A673 (cell line): ENCODE results near the gene HOXB8. TPM values are rescaled to one million over a fixed set of nuclear protein-coding genes. Genes with fewer than 3 reads are reported as not detected.

ENCODE experiments used
- BruUV-seq: library from RNA; stranded (reverse); fragments of 400-500 nt; replicated peaks from 2 replicates; lab custom pipeline; 2021; lab: Mats Ljungman, UMichigan
- CTCF ChIA-PET: fragments of 300-600 bp; sonication (Branson Sonifier 250); formaldehyde crosslinking; loops from one replicate; lab custom pipeline; 2022; ENCODE audit warnings: antibody characterized with exemption; lab: Charles Lee
- POLR2A ChIA-PET: fragments of 300-600 bp; sonication (Branson Sonifier 250); formaldehyde crosslinking; loops from one replicate; lab custom pipeline; 2022; ENCODE audit warnings: antibody characterized with exemption; ENCODE audit not compliant: low non-redundant PET; lab: Charles Lee
- DNase-seq: peaks from one replicate; pipeline ENCODE4 v3.0.0-alpha.2; 2015; ENCODE audit warnings: low spot score
- H3K27ac ChIP-seq: fragments of 200-600 bp; sonication (generic); 2 replicates; pipeline ENCODE4 v1.5.1; 2016; ENCODE audit warnings: mixed run types, low read depth, mild to moderate bottlenecking, mixed read lengths, antibody characterized with exemption, low read length; ENCODE audit not compliant: poor library complexity, severe bottlenecking
- H3K27me3 ChIP-seq: fragments of 200-600 bp; sonication (generic); replicated peaks from 2 replicates; pipeline ENCODE4 v1.6.1; 2017; ENCODE audit warnings: mixed run types, low read depth, mild to moderate bottlenecking, mixed read lengths, antibody characterized with exemption, low read length; ENCODE audit not compliant: insufficient read depth, poor library complexity
- H3K36me3 ChIP-seq: fragments of 200-600 bp; sonication (generic); 2 replicates; pipeline ENCODE4 v1.6.1; 2016; ENCODE audit warnings: mixed run types, mild to moderate bottlenecking, mixed read lengths, antibody characterized with exemption, low read length; ENCODE audit not compliant: insufficient read depth, poor library complexity, severe bottlenecking
- H3K4me1 ChIP-seq: fragments of 200-600 bp; sonication (generic); 2 replicates; pipeline ENCODE4 v1.6.1; 2017; ENCODE audit warnings: mixed run types, mild to moderate bottlenecking, mixed read lengths, antibody characterized with exemption, low read length; ENCODE audit not compliant: insufficient read depth, poor library complexity, severe bottlenecking
- H3K4me3 ChIP-seq: fragments of 200-600 bp; sonication (generic); 2 replicates; pipeline ENCODE4 v1.5.1; 2016; ENCODE audit warnings: low read depth, mixed run types, mild to moderate bottlenecking, mixed read lengths, low read length; ENCODE audit not compliant: poor library complexity, severe bottlenecking
- H3K9me3 ChIP-seq: fragments of 200-600 bp; sonication (generic); 2 replicates; pipeline ENCODE4 v1.6.1; 2016; ENCODE audit warnings: mixed run types, low read depth, mild to moderate bottlenecking, mixed read lengths, antibody characterized with exemption, low read length; ENCODE audit not compliant: poor library complexity, severe bottlenecking
- EZH2 ChIP-seq: fragments of 200-600 bp; sonication (generic); IDR thresholded peaks from 2 replicates; pipeline ENCODE4 v1.6.1; 2017; ENCODE audit warnings: borderline replicate concordance, low read depth, mild to moderate bottlenecking, mixed read lengths, antibody characterized with exemption, low read length; ENCODE audit not compliant: poor library complexity, severe bottlenecking
- intact Hi-C: fragments of 100-400 bp; cut with micrococcal nuclease; formaldehyde crosslinking; loops from one replicate; pipeline ENCODE4 v1.10.0; 2022; ENCODE audit not compliant: unreplicated experiment
- total RNA-seq: library from RNA; stranded (reverse); gene quantifications from 2 replicates; pipeline ENCODE4 v1.2.3, GENCODE V29; 2021
- TF ChIP-seq, protein P1 (sequence below): fragments of 300-800, 200-600 bp; sonication (generic); conservative IDR thresholded peaks from 2 replicates; pipeline ENCODE4 v1.5.1; 2017; ENCODE audit warnings: low read depth, mild to moderate bottlenecking, antibody characterized with exemption, low read length, moderate library complexity, mixed read lengths

HOXB8 gene
- total RNA-seq, 1 experiment from 2014 or later = 13.1 TPM

DNA sequence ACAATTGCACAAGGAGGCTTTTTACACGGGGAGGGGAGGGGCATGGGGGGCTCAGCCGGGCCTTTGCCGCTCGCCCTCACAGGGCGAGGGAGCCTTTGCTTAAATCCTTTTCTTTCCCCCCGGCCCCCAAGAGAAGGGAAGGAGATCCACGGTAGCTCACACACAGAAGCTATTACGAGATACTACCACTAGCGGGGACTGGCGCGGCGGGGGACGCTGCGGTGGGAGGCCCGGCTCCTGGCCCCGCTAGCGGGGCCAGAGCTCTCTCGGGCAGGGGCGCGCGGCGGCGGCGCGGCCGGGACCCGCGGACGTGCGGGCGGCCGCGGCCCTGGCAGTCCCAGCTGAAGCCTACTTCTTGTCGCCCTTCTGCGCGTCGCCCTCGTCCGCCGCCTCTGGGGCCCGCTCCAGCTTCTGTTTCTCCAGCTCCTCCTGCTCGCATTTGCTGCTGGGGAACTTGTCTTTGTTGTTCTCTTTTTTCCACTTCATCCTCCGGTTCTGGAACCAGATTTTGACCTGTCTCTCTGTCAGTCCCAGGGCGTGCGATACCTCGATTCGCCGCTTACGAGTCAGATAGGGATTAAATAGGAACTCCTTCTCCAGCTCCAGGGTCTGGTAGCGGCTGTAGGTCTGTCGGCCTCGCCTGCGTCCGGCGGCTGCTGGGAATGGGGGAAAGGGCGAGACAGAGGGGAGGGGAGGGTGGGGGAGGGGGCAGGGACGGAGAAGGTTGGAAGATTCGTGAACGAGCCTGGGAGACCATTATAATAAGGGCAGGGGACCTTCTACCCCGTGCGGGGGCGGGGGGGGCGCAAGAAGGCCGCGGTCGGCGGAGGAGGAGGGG, 2.0 kb downstream of the HOXB8 start:
- DNase-seq = peak; percentile 87
- no peaks in the 10 kb centered on the region for H3K27me3 ChIP-seq
- POLR2A ChIA-PET = interaction anchor here (0.6 to 0.7 kb wide), 2 partner anchors 14 to 279 kb away, joined by 3 to 5 read pairs; no protein-coding TSS in a partner anchor
- no TSS peak for BruUV-seq
- peak overlapping the region; percentile 96 for H3K27ac ChIP-seq
- H3K4me1 ChIP-seq = peaks cover 30% of the 10 kb centered on the region
- TF ChIP-seq, protein P1, sequence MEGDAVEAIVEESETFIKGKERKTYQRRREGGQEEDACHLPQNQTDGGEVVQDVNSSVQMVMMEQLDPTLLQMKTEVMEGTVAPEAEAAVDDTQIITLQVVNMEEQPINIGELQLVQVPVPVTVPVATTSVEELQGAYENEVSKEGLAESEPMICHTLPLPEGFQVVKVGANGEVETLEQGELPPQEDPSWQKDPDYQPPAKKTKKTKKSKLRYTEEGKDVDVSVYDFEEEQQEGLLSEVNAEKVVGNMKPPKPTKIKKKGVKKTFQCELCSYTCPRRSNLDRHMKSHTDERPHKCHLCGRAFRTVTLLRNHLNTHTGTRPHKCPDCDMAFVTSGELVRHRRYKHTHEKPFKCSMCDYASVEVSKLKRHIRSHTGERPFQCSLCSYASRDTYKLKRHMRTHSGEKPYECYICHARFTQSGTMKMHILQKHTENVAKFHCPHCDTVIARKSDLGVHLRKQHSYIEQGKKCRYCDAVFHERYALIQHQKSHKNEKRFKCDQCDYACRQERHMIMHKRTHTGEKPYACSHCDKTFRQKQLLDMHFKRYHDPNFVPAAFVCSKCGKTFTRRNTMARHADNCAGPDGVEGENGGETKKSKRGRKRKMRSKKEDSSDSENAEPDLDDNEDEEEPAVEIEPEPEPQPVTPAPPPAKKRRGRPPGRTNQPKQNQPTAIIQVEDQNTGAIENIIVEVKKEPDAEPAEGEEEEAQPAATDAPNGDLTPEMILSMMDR = peak; percentile 34; the same call in 1 of the 2 replicates
- no peak for TF ChIP-seq EZH2
- peak overlapping the region; percentile 87 for H3K4me3 ChIP-seq
- no peaks in the 10 kb centered on the region for H3K9me3 ChIP-seq
- intact Hi-C loops = no loop called here
- no peaks in the 10 kb centered on the region for H3K36me3 ChIP-seq
- CTCF ChIA-PET = interaction anchor here (0.6 to 1.4 kb wide), 6 partner anchors 11 to 1477 kb away, joined by 3 to 5 read pairs (median 4); partner anchors contain the start of gene HOXB5

GRCh38 chr17:48612456-48612853, 2.6 kb downstream of the HOXB8 start:
- CTCF ChIA-PET = interaction anchor here (0.7 to 0.8 kb wide), 3 partner anchors 12 to 1478 kb away, joined by 3 to 5 read pairs (median 3); no protein-coding TSS in a partner anchor
- H3K27ac ChIP-seq = peak overlapping the region; percentile 96
- POLR2A ChIA-PET = interaction anchor here (0.6 to 0.7 kb wide), 2 partner anchors 13 to 279 kb away, joined by 3 to 5 read pairs; no protein-coding TSS in a partner anchor
- peaks cover 30% of the 10 kb centered on the region for H3K4me1 ChIP-seq
- no peaks in the 10 kb centered on the region for H3K27me3 ChIP-seq
- BruUV-seq = no TSS peak
- no peaks in the 10 kb centered on the region for H3K36me3 ChIP-seq
- TF ChIP-seq, protein P1 = no peak
- TF ChIP-seq EZH2 = no peak
- no peaks in the 10 kb centered on the region for H3K9me3 ChIP-seq
- DNase-seq = peak; percentile 75
- H3K4me3 ChIP-seq = peak overlapping the region; percentile 87
- intact Hi-C loops = no loop called here

GRCh38 chr17:48611681-48612455, 3.2 kb downstream of the HOXB8 start:
- H3K4me1 ChIP-seq = peaks cover 30% of the 10 kb centered on the region
- H3K4me3 ChIP-seq = peak overlapping the region; percentile 87
- BruUV-seq = no TSS peak
- CTCF ChIA-PET = no interaction called here
- DNase-seq = peak; percentile 73
- no peaks in the 10 kb centered on the region for H3K27me3 ChIP-seq
- H3K9me3 ChIP-seq = no peaks in the 10 kb centered on the region
- intact Hi-C loops = no loop called here
- no peak for TF ChIP-seq EZH2
- TF ChIP-seq, protein P1 = no peak
- peak overlapping the region; percentile 96 for H3K27ac ChIP-seq
- POLR2A ChIA-PET = no interaction called here
- peaks cover 4% of the 10 kb centered on the region for H3K36me3 ChIP-seq
